HG02938 (cell line): Measurements from ENCODE around the gene IWS1.
"Not testable (repeated sequence)": the region's sequence is repeated elsewhere in the genome, so short reads cannot be mapped to it uniquely, and the experiment has no call there.

Experiments
- ATAC-seq: cut with Tn5 transposase; IDR thresholded peaks from one replicate; pipeline ENCODE4 v1.9.1; 2021; ENCODE audit warnings: mild to moderate bottlenecking, moderate library complexity; ENCODE audit not compliant: unreplicated experiment

Gene IWS1

DNA sequence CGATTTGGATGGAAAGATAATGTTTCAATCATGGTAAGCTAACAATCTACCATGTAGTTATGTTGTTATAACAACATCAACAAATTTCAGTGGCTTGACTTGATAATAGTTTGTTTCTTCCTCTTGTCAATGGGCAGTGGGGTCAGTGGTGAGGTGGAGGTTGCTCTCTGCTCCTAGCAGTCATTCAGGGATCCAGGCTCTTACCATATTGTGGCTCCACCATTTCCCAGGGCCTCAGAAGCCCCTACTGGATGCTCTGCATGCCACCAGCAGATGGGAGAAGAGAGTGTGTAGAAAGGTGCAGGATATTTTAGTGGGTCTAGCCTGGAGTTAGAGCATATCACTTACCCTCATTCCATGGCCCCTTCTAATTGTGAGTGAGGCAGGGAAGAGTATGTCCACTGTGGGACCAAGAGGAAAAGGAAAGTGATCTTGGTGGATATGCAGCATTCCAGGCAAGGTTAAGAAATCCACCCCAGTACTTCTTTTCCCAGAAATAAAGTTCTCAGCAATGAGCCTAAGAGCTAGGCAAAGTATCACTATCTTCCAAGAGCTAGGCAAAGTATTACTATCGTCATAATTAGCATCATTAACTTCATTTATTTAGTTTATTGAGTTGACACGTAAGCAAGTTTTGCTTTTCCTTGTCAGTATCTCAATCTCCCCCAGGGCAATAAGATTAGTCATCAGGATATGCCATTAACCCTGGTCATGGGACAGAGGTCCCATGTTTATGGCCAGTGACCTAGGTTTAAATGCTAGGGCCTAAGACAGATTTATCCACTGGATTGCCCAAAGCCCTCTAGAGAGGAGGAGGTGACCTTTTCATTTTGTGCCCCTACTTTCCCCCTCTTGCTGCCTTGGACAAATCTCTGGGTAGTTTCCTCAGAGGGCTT is 4.2 kb upstream of the IWS1 start:
- ATAC-seq: no peak

DNA sequence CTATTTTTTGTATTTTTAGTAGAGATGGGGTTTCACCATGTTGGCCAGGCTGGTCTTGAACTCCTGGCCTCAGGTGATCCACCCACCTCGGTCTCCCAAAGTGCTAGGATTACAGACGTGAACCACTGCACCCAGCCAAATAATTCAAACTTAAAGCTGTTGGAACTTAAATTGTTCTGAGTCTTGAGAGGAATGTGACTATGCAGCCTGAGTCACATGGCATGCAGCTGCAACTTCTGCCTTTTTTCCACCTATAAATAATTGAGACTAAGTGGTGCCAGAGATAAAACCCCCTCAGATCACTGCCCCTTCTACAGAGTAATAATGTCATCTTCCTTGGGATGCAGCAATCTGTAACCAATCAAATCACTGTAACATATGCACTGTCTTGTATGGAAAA is 3.1 kb upstream of the IWS1 start:
- not testable (repeated sequence) for ATAC-seq

DNA sequence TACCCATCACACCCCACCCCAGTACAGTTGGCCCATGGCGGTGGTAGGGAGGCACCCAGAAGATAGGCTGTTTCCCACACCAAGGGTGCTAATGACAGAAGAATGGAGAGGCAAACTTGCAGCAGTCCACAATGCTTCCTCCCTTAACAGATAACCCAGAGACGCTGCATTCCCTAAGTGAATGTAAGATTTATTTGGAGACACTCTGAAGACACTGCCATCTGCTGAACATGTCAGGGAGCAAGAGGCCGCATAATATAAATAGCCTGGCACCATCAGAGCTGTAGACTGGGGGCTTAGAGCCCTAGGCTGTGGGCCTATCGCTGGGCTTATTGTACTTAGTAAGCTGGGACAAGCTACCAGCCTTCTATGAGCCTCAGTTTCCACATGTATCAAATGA is 2.2 kb upstream of the IWS1 start:
- no peak for ATAC-seq

DNA sequence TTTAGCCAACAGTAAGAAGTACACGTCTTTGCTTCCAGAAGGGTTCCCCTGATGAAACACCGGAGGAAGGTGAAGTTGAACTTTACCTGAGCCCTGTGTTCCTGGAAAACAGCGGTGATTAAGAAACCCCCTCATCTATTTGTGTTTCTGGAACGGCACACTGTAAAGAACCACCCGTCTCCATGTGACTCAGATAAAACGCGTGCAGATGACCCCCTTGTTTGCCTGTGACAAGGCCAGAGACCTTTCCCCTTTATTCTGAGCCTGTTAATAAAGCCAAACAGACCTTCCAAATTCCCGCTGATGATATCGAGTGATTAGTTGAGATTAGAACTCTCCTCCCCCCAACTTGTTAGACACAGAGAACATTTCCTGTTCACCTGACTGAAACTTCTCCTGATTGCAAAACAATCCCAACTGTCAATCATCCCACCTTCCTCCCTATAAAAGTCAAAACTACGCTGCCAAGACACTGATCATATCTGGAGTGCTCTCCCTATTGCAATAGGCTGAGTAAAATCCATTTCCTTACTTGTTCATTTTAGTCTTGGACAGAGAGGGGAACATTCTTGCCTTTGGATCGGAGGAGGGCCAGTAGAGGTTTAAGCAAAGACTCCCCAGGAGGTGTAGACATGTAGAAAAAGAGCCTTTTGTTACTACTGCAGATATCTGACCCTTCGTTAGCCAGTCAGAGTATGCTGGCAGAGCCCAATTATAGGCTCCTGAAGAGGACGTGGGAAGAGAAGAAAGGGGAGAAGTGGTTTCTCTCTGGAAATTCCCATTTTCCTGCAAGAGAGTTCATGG is 914 bp upstream of the IWS1 start:
- peak; percentile 8 for ATAC-seq

DNA sequence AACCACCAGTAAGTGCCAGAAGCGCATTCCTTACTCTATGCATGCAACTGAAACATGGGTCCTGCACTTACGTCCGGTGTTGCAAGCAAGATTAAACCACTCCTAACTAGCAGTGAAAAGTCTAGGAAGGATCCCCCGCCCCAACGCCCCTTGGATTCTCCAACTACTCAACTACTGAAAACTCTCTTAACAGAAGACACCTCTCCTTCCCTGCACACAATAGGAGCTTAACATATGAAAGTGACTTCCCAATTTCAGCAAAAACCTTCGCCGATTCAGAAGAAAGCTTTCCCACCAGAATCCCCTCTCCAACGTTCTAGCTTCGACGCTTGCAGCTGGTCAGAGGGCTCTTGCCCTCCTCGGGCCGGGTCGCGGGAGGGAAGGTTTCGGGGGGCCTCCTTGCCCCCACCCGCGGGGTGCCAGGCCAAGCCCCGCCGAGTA is 578 bp downstream of the IWS1 start:
- ATAC-seq: peak; percentile 4

DNA sequence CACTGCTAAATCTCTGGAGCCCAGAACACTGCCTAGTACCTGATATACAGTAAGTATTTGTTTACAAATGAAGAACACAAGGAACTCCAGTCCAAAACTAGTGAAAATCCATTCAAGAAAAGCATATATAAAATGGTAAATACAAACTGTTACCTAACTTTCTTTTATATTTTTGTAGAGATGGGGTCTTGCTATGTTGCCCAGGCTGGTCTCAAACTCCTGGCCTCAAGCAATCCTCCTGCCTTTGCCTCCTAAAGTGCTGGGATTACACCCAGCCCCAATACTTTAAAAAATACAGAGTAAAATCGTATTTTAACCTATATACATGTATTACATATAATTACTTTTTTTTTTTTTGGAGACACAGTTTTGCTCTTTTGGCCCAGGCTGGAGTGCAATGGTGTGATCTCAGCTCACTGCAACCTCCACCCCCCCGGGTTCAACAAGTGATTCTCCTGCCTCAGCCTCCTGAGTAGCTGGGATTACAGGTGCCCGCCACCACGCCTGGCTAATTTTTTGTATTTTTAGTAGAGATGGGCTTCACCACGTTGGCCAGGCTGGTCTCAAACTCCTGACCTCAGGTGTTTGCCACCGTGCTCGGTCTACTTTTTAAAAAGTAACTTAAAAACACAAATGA is 2.0 kb downstream of the IWS1 start:
- not testable (repeated sequence) for ATAC-seq

DNA sequence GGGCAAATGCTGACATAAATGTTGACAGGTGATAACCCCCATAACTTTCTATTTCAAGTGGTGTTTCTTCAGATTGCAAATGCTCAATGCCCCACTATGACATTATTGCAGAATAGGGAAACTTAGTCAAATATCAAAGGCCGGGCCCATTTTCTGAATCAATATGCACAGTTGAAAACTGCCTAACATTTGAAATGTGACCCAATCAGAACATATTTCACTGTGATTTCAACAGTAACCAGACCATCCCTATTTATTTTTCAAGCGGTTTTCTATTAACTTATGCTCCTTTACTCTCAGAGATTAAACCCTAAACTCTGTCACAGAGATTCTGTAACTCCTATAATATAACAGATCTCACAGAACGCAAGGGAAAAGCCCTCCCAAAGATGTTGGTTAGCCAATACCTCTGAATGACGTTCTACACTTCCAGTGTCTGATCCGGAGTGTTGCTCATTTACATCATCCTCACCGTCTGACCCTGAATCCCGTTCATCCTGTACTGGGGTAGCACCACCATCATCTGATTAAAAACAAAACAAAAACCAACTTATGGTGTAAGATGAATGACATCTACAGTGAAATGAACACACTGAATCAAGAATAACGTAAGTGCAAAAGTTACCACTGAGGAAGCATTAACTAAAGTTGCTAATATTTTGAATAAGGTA is 2.9 kb downstream of the IWS1 start:
- no peak for ATAC-seq

DNA sequence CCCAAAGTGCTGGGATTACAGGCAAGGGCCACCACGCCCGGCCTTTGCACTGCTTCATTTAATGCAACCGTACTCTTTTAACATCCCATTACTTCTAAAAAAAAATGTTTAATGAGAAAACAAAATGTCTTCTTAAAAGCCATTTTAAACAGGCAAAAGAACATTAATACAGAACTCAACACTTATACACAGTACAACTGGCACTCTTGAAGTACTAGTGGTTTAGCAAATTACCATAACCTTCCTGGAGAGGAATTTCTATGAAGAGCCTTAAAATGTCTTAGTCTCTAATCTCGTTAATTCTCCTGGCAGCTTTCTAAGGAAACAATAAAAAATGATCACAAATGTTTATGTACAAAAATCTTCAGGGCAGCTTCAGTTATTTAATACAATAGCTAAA is 5.9 kb downstream of the IWS1 start:
- ATAC-seq: no peak

DNA sequence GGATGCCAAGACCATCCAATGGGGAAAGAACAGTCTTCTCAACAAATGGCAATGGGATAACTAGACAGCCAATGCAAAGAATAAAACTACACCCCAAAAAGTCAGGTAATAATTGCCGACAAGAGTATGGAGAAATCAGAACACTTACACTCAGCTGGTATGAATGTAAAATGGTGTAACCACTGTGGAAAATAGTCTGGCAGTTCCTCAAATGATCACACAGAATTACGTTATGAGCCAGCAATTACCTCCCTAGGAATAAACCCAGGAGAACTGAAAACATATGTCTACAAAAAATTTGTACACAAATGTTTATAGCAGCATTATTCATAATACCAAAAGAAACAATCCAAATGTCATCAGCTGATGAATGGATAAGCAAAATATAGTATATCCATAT is 8.8 kb downstream of the IWS1 start:
- no peak for ATAC-seq

DNA sequence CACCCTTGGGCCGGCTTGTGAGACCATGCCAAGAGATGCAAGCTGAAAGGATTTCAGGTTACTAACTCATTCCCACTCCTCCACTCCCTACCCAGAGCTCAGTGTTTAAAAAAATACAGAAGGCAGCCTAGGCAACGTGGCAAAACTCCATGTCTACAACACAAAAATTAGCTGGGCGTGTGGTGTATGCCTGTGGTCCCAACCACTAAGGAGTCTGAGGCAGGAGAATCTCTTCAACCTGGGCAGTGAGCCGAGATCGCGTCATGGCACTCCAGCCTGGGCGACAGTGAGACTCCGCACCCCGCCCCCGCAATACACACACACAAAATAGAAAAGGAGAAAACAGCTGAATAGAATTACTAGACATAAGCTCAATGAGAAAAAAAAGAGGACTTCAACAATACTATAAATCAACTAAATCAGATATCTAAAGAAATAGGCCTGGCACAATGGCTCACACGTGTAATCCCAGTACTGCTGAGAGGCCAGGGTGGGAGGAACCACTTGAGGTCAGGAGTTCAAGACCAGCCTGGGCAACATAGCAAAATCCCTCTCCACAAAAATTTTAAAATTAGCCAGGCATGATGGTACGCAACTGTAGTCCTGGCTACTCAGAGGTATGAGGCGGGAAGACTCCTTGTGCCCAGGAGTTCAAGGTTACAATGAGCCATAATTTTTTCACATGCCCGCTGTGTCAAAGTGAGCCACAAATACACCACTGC is 10.1 kb downstream of the IWS1 start:
- no peak for ATAC-seq

DNA sequence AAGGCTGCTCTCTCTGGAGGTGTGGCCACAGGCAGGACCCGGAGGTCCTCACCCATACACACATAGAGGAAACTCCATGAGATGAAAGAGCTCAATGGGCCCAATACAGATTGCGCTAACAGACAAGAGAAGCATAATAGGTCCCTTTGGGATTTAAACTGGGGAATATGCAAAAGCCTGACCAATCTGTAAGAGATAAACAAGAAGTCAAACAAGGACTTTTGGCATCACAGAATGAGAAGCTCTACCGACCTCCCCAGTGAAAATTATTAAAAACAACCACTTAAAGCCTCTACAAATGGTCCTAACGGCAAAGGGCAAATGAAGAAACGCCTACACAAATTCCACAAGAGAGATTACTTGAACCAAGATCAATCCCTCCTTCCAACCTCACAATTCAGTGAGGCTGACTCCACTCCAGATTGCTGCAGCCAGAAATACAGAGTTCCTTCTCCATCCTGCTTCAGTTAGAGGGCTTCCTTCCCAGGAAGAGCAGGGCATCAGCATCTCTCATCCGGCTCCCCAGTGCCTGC is 10.8 kb downstream of the IWS1 start:
- no peak for ATAC-seq

DNA sequence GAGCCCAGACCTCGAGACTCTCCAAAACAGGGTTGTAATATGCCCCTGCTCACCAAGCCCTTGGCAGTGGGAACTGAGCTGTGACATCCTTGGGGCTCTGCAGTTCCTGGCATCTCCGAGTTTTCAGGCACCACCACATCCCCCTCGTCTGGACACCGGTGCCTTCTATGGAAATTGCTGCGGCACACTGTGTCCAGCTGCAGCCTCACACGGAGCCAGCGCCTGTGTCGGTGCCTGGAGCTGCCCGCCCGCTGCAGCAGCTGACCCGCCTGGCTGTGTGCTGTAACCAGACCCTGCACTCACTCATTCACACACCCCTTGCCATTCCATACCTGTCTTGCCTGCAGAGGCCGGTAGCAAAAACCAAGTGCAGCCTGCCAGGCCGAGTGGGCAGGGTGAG is 11.8 kb downstream of the IWS1 start:
- no peak for ATAC-seq

DNA sequence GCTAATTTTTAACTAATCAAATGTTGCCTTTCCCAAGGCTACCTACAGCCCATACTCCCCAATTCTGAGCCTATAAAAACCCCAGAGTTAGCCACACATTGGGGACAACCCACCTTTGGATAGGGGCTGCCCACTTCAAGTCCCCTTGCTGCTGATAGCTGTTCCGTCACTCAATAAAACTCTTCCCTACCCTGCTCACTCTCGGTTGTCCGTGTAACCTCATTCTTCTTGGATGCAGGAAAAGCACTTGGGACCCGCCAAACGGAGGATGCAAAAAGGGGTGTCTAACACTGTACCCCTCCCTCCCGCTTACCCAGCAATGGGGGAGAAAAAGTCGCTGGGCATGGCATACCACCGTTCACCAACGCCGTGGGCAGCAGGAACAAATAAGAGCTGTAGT is 12.2 kb downstream of the IWS1 start:
- ATAC-seq: no peak

DNA sequence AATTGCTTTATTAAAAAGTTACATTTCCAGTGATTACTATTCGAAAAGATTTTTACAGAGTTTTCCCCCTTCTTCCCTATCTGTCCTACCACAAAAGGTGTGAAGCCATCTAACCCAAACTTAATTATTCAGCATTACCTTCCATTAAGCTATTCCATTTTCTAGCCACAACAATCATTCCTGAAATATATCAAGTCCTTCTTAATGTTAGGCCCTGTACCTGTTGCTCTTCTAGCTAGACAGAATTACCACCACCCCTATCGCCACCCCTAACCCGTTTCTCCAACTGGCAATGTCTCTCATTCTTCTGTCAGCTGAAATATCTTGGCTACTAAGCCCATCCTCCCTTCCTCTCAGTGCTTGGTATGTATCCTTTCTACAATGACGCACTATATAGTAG is 13.9 kb downstream of the IWS1 start:
- ATAC-seq: no peak

DNA sequence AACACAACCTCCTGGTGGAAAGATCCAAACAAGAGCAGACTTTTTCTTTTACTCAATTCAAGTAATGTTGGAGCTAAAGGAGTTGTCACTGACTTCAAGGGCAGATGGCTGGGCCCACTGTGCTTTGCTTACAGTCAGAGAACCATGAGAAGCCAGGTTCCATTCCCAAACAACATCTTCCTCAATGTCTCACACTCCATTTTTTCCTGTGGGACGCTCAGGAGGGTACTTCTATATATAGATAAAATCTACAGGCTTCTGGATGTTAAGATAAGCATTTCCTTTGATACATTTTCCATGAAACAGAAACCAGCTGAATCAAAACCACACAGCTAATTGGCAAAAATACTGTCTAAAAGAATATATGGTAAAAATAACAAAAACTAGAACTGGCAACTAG is 14.4 kb downstream of the IWS1 start:
- no peak for ATAC-seq

DNA sequence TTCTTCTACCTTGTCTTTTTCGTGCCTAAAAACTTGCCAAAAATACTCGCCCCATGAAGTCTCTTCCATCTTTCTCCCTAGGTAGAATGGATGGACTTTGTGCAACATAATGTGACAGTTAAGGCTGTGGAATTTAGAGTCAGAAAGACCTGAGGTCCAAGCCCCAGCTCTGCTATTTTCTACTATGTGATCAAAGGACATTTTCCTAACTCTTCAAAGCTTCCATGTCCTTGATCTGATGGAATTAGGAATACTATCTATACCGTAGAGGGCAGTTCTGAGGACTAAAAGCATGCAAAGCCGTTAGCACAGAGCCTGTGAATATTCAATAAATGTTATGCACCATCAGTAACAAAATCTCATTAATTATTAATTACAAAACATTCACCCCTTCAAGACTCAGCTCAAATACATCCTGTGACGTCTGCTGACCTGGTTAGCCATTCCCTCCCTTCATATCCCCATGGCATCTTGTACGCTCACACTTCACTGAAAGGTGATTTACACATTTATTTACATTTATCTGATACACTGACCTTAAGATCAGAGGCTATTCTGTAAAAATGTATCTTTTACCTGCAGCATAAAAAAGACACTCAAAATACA is 15.1 kb downstream of the IWS1 start:
- no peak for ATAC-seq

DNA sequence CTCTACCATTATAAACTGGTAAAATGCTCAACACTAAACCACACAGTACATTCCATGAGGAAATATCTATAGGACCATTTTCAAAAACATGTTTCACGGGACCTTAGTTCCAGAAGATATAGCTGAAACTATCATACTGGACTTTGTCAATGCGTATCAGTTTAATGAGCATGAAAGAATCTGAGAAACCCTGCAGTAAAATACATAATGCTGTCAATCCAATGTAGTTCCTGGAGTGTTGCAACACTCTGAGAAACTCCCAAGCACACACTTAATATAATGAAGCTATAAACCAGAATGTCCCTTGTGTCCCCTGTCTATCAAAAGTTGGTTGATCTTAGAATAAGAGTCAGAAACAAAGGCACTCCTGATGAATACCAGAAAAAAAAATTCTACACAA is 16.2 kb downstream of the IWS1 start:
- ATAC-seq: no peak

DNA sequence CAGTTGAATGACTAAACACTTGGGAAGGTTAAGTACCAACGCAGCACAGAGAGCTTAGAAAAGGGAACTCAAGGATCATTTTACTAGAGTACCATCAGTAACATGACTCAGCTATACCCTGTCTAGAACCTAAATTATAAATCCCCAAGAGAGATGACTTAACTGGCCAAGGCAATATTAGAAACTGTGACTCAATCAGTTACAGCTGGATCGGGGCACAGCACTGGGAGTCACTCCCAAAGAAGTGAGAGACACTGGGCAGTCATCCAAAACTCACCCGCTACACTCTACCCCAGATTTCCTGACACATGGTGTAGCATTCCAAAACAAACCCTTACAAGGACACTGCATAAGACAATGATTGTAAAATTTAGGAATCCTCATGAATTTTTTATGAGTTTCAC is 17.7 kb downstream of the IWS1 start:
- ATAC-seq: no peak

DNA sequence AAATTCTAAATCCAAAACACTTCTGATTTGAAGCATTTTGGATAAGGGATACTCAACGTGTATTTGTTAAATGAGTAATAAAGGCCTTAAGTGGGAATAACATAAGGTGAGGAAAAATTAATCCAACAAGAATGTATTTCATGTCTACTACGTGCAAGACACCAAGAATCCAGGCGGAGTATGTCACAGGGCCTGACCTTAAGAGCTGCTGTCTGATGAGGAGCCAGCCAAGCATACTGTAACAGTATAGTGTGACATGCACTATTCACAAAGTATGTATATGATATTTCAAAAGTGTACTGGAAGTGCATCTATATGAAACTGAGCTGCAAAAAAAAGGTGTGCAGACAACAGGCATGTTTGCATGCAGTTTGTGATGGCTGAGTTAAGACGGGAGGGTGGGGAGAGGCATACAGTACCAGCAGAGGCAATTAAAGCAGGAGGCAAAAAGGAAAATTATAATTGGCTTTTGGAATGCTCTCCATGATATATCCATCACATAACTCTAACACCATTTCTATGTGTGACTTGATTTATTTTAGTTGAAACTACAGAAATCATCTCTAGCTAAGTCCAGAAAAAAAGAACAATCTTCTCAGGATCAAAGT is 18.2 kb downstream of the IWS1 start:
- no peak for ATAC-seq
